MCF 10A (cell line): ENCODE data around the gene TTC31. TPM values are rescaled to one million over a fixed set of nuclear protein-coding genes. Genes with fewer than 3 reads are reported as not detected.

Experiments used
- Bru-seq: library from RNA; stranded (reverse); fragments of 400-500 nt; gene quantifications from one replicate; lab custom pipeline; 2021; lab: Mats Ljungman, UMichigan
- BruChase-seq, 2 experiments: library from RNA; stranded (reverse); fragments of 400-500 nt; gene quantifications; one replicate each; lab custom pipeline; 2021; lab: Mats Ljungman, UMichigan
- BruUV-seq: library from RNA; stranded (reverse); fragments of 400-500 nt; replicated peaks from 2 replicates; lab custom pipeline; 2021; lab: Mats Ljungman, UMichigan
- CTCF ChIA-PET: fragments of 300-600 bp; sonication (Branson Sonifier 250); formaldehyde crosslinking; extraction: SDS; loops from one replicate; lab custom pipeline; 2021; ENCODE audit warnings: antibody characterized with exemption, inconsistent platforms; lab: Yijun Ruan, JAX
- POLR2A ChIA-PET: fragments of 300-600, 350-650 bp; sonication (Branson Sonifier 250); formaldehyde crosslinking; extraction: SDS; loops from one replicate; lab custom pipeline; 2020; ENCODE audit warnings: antibody characterized with exemption, inconsistent platforms; lab: Yijun Ruan, JAX
- DNase-seq: peaks from one replicate; pipeline ENCODE4 v3.0.0-alpha.2; 2018; ENCODE audit not compliant: unreplicated experiment
- H3K27ac Mint-ChIP-seq: one replicate; pipeline ENCODE4 v1.8.0; 2022; ENCODE audit warnings: mild to moderate bottlenecking, low read depth, mixed read lengths; ENCODE audit not compliant: unreplicated experiment
- H3K27me3 Mint-ChIP-seq: one replicate; pipeline ENCODE4 v1.8.0; 2022; ENCODE audit warnings: mixed read lengths; ENCODE audit not compliant: insufficient read depth, unreplicated experiment
- H3K36me3 Mint-ChIP-seq: one replicate; pipeline ENCODE4 v1.8.0; 2022; ENCODE audit warnings: mild to moderate bottlenecking, moderate library complexity, mixed read lengths; ENCODE audit not compliant: insufficient read depth, unreplicated experiment
- H3K4me1 Mint-ChIP-seq: one replicate; pipeline ENCODE4 v1.8.0; 2022; ENCODE audit warnings: mixed read lengths; ENCODE audit not compliant: insufficient read depth, unreplicated experiment
- H3K4me3 Mint-ChIP-seq: one replicate; pipeline ENCODE4 v1.8.0; 2022; ENCODE audit warnings: mild to moderate bottlenecking, moderate library complexity, mixed read lengths; ENCODE audit not compliant: unreplicated experiment
- H3K9me3 Mint-ChIP-seq: one replicate; pipeline ENCODE4 v1.8.0; 2022; ENCODE audit warnings: mixed read lengths; ENCODE audit not compliant: unreplicated experiment
- intact Hi-C: fragments of 100-400 bp; cut with micrococcal nuclease; formaldehyde crosslinking; loops from 2 replicates; pipeline ENCODE4 v1.14.1; 2022
- long read RNA-seq: library from polyadenylated mRNA; stranded (forward); transcript quantifications from one replicate; pipeline ENCODE4 v2.0.0, GENCODE V29; 2022
- total RNA-seq: library from RNA; stranded (reverse); gene quantifications from 2 replicates; pipeline ENCODE4 v1.2.3, GENCODE V29; 2022
- TF ChIP-seq, protein P1 (sequence below): fragments of 200-600 bp; IDR thresholded peaks from one replicate; pipeline ENCODE4 v1.8.0; 2022; ENCODE audit warnings: antibody characterized with exemption, mild to moderate bottlenecking; ENCODE audit not compliant: unreplicated experiment

Gene TTC31
- total RNA-seq (17.6 and 18.1 TPM in 2 replicates), Bru-seq, nascent RNA (percentile 58 among the genes with signal in this experiment), BruChase-seq, experiment 1, labeled RNA remaining after a 6-hour chase (percentile 68 among the genes with signal in this experiment), BruChase-seq, experiment 2, labeled RNA remaining after a 2-hour chase (percentile 67 among the genes with signal in this experiment)
- long read RNA-seq, transcript TTC31-201 (13 exons, 3,235 nt) = major isoform, 6 of 36 reads
- long read RNA-seq, partial matches to known transcripts = 0 of 36 reads
- long read RNA-seq, other reads (novel, unspliced or antisense) = 30 of 36 reads

DNA sequence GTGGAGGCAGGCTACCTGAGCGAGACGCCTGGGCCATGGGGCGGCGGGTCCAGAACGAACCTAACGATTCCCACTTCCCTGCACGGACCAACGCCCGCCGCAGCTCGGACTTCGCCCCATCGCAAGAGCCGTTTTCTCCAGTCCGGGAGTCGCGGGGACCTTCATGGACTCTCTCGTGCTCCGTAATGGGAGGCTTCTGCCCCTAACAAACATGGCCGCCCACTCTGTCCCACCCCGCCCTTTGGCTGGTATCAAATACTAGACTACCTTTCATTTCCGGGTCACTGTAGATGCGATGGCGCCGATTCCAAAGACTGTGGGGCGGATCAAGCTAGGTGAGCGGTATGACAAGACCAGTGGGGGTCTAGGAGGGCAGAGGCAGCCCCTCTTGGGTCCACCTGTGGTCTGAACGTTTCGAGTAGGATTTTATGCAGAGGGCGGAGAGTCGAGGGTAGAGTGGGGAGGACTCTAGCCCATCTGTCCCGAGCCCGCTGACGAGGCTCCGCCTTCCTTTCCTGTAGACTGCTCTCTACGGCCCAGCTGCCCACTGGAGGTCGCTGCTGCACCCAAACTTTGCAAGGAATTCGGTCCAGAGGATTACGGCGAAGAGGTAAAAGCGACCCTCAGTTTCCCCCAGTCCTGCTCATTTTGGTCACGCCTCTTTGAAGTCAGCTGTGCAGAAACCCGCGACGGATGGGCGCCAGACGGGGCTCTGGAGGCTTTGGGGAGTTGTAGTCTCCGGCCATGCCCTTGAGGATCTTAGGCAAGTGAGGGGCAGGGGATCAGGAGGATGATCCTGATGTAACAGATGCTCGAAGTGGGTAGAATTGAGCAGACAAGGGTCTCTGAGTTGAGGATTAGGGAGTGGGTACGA lies at the start of gene TTC31, which contains the start of gene CCDC142:
Gene TTC31, plus strand, starts transcription at position 281 of the 874 bp plus-strand sequence. Its CDS starts 15 bp downstream, at position 296.
Gene CCDC142, minus strand, starts transcription at position 198 of the 874 bp plus-strand sequence. Its CDS starts 161 bp downstream, at position 37.
- Mint-ChIP-seq H3K4me1 (peaks cover 20% of the 10 kb centered on the region), H3K27me3 (no peaks in the 10 kb centered on the region), H3K27ac (peak within 1 kb of the TSS; percentile 89), H3K9me3 (no peaks in the 10 kb centered on the region), H3K36me3 (peaks cover 13% of the 10 kb centered on the region), H3K4me3 (peak within 1 kb of the TSS; percentile 85)
- ChIA-PET POLR2A (interaction anchor here (0.6 to 5.0 kb wide), 20 partner anchors 9 to 275 kb away, joined by 3 to 102 read pairs (median 4); partner anchors contain the start of genes AUP1, DQX1, HTRA2 and INO80B), CTCF (interaction anchor here (0.6 to 5.9 kb wide), 31 partner anchors 8 to 444 kb away, joined by 3 to 179 read pairs (median 5); partner anchors contain the start of genes AUP1, DQX1, HTRA2 and INO80B)
- TF ChIP-seq, protein P1, sequence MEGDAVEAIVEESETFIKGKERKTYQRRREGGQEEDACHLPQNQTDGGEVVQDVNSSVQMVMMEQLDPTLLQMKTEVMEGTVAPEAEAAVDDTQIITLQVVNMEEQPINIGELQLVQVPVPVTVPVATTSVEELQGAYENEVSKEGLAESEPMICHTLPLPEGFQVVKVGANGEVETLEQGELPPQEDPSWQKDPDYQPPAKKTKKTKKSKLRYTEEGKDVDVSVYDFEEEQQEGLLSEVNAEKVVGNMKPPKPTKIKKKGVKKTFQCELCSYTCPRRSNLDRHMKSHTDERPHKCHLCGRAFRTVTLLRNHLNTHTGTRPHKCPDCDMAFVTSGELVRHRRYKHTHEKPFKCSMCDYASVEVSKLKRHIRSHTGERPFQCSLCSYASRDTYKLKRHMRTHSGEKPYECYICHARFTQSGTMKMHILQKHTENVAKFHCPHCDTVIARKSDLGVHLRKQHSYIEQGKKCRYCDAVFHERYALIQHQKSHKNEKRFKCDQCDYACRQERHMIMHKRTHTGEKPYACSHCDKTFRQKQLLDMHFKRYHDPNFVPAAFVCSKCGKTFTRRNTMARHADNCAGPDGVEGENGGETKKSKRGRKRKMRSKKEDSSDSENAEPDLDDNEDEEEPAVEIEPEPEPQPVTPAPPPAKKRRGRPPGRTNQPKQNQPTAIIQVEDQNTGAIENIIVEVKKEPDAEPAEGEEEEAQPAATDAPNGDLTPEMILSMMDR = peak; percentile 81
- BruUV-seq = TSS peak; percentile 78
- intact Hi-C loops = loop anchor here (1.0 kb wide), 2 partner anchors 49 to 104 kb away; no protein-coding TSS in a partner anchor
- peak; percentile 97 for DNase-seq

DNA sequence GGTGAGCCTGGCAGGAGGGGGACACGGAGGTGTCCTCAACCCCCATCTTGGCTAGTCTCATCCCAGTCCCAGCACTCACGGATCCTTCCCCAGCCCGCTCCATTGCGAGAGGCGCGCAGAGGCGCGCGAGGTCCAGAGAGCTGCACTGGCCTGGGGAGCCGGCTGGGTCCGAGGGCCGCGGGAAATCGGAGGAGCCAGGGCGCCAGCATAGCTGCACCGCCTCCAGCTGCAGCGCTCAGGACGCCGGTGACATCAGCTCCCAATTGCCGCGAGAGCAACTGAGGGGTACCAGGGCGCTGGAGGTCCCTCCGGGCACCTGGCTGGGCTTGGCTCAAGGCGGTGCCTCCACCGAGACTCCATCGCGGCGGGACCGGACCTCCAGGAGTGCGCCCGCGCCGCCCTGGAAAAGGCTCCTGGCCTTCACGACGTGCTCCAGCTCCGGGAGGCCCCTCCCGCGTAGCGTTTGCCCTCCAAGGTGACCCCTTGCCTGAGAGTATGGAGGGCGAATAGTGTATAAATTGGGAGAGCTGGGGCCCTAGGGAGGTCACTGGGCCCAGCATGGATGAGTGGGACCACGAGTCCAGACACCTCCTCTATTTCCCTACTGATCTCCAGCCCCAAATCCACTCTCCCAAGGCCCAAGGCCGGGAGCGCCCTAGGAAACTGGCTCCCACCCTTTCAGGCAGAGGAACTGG lies 46.6 kb upstream of the TTC31 start:
- intact Hi-C loops = no loop called here
- Mint-ChIP-seq H3K27ac (no peak overlapping the region), H3K9me3 (no peaks in the 10 kb centered on the region), H3K4me1 (peaks cover 15% of the 10 kb centered on the region), H3K4me3 (no peak overlapping the region), H3K36me3 (peaks cover 36% of the 10 kb centered on the region), H3K27me3 (no peaks in the 10 kb centered on the region)
- no TSS peak for BruUV-seq
- POLR2A ChIA-PET = interaction anchor here (0.6 kb wide), 1 partner anchor 124 kb away, joined by 3 read pairs; no protein-coding TSS in a partner anchor
- TF ChIP-seq, protein P1 = no peak
- CTCF ChIA-PET = interaction anchor here (0.5 to 1.3 kb wide), 5 partner anchors 16 to 748 kb away, joined by 3 to 7 read pairs (median 4); no protein-coding TSS in a partner anchor
- DNase-seq = no peak

DNA sequence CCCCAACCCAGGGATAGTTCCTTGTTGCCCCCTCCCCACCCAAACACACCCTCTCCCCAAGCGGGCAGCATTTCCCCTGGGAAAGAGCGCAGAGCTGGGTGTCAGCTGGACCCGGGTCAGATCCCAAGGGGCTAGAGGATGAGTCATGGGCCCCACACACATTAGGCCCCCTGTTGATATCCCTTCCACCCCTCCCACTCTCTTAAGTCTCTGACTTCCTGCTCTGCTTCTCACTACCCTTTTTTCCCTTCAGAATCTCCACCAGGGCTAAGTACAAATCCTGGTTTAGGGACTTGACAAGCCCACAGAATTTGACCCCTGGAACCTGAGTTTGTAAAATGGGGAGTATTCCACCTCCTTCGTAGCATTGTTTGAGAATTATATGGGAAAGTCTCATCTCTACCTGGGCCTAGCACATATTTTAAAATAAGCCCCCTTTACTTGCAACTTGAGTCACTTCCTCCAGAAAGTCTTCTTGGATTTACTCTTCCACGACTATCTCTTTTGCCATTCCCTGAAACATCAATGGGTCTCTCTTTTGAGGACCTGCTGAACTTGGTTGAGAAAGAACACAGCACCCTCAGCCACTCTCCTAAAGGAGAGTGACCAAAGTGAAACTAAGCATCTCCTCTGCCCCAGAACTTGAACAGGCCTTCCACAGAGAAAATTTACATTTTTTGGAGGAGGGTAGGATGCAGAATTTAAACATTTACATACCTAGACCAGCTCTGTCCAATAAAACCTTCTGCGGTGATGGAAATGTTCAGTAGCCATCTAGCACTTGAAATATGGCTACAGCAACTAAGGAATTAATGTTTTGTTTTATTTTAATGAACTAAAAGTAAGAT lies 45.8 kb upstream of the TTC31 start:
- POLR2A ChIA-PET = interaction anchor here (4.8 kb wide), 1 partner anchor 11 kb away, joined by 38 read pairs; no protein-coding TSS in a partner anchor
- peaks cover 15% of the 10 kb centered on the region for H3K4me1 Mint-ChIP-seq
- H3K36me3 Mint-ChIP-seq = peaks cover 29% of the 10 kb centered on the region
- intact Hi-C loops = no loop called here
- no TSS peak for BruUV-seq
- no peaks in the 10 kb centered on the region for H3K9me3 Mint-ChIP-seq
- CTCF ChIA-PET = interaction anchor here (0.6 kb wide), 2 partner anchors 50 to 748 kb away, joined by 3 to 7 read pairs; no protein-coding TSS in a partner anchor
- no peak overlapping the region for H3K4me3 Mint-ChIP-seq
- no peak for DNase-seq
- H3K27ac Mint-ChIP-seq = no peak overlapping the region
- TF ChIP-seq, protein P1 = no peak
- no peaks in the 10 kb centered on the region for H3K27me3 Mint-ChIP-seq
